Astrocyte (in vitro differentiated cells and primary cell): ENCODE data around the gene SLC25A21. TPM values are rescaled to one million over a fixed set of nuclear protein-coding genes. Genes with fewer than 3 reads are reported as not detected.

Experiments
- DNase-seq: peaks from one replicate; pipeline ENCODE4 v3.0.0-alpha.2; 2010; ENCODE audit warnings: low read depth
- FAIRE-seq: peaks from 2 replicates; lab custom pipeline; 2011; peaks lifted over from hg19 to GRCh38; lab: Jason Lieb, UNC
- H2AFZ ChIP-seq: 2 replicates; pipeline ENCODE4 v1.6.0; 2012; ENCODE audit warnings: low read depth, low read length, inconsistent platforms
- H3K27ac ChIP-seq: 2 replicates; pipeline ENCODE4 v1.5.1; 2011; ENCODE audit warnings: low read depth, low read length, inconsistent platforms
- H3K27me3 ChIP-seq: 2 replicates; pipeline ENCODE4 v1.6.0; 2011; ENCODE audit warnings: low read length, inconsistent platforms; ENCODE audit not compliant: insufficient read depth
- H3K36me3 ChIP-seq: 2 replicates; pipeline ENCODE4 v1.5.1; 2011; ENCODE audit warnings: low read length, inconsistent platforms; ENCODE audit not compliant: insufficient read depth
- H3K4me1 ChIP-seq: 2 replicates; pipeline ENCODE4 v1.5.1; 2011; ENCODE audit warnings: low read length, inconsistent platforms; ENCODE audit not compliant: insufficient read depth
- H3K4me2 ChIP-seq: 2 replicates; pipeline ENCODE4 v1.6.0; 2012; ENCODE audit warnings: low read length, inconsistent platforms
- H3K4me3 ChIP-seq: 2 replicates; pipeline ENCODE4 v1.5.1; 2011; ENCODE audit warnings: low read depth, mild to moderate bottlenecking, low read length, inconsistent platforms; ENCODE audit not compliant: insufficient read depth
- H3K79me2 ChIP-seq: 2 replicates; pipeline ENCODE4 v1.6.0; 2012; ENCODE audit warnings: mild to moderate bottlenecking, low read length, inconsistent platforms; ENCODE audit not compliant: insufficient read depth
- H3K9ac ChIP-seq: 2 replicates; pipeline ENCODE4 v1.6.0; 2012; ENCODE audit warnings: mild to moderate bottlenecking, low read length, inconsistent platforms
- H3K9me3 ChIP-seq: 2 replicates; pipeline ENCODE4 v1.5.1; 2012; ENCODE audit warnings: low read depth, mild to moderate bottlenecking, low read length, inconsistent platforms; ENCODE audit not compliant: insufficient read depth
- H4K20me1 ChIP-seq: 2 replicates; pipeline ENCODE4 v1.6.0; 2012; ENCODE audit warnings: low read length, inconsistent platforms; ENCODE audit not compliant: insufficient read depth
- H3K27ac Mint-ChIP-seq: one replicate; pipeline ENCODE4 v1.8.0; 2021; ENCODE audit warnings: mild to moderate bottlenecking, mixed read lengths; ENCODE audit not compliant: unreplicated experiment
- H3K27me3 Mint-ChIP-seq: one replicate; pipeline ENCODE4 v1.8.0; 2021; ENCODE audit warnings: low read depth, mixed read lengths; ENCODE audit not compliant: unreplicated experiment
- H3K36me3 Mint-ChIP-seq: one replicate; pipeline ENCODE4 v1.8.0; 2021; ENCODE audit warnings: low read depth, mixed read lengths; ENCODE audit not compliant: unreplicated experiment
- H3K4me1 Mint-ChIP-seq: one replicate; pipeline ENCODE4 v1.8.0; 2021; ENCODE audit warnings: low read depth, mixed read lengths; ENCODE audit not compliant: unreplicated experiment
- H3K4me3 Mint-ChIP-seq: one replicate; pipeline ENCODE4 v1.8.0; 2021; ENCODE audit warnings: mild to moderate bottlenecking, moderate library complexity, mixed read lengths; ENCODE audit not compliant: unreplicated experiment
- H3K9me3 Mint-ChIP-seq: one replicate; pipeline ENCODE4 v1.8.0; 2021; ENCODE audit warnings: mild to moderate bottlenecking, mixed read lengths; ENCODE audit not compliant: unreplicated experiment
- EZH2 ChIP-seq: IDR thresholded peaks from 2 replicates; pipeline ENCODE4 v1.6.1; 2012; ENCODE audit warnings: mild to moderate bottlenecking, low read length, inconsistent platforms; ENCODE audit not compliant: insufficient read depth
- total RNA-seq: library from RNA; stranded (reverse); gene quantifications from 2 replicates; pipeline ENCODE4 v1.2.1, GENCODE V29; 2021
- TF ChIP-seq, protein P1 (sequence below): IDR thresholded peaks from 2 replicates; pipeline ENCODE4 v1.5.1; 2011; ENCODE audit warnings: low read depth, mild to moderate bottlenecking, inconsistent platforms, low read length, moderate library complexity; ENCODE audit not compliant: insufficient read depth

Gene SLC25A21
- total RNA-seq, 1 donor from 2014 or later = 1.5 TPM

GRCh38 chr14:36751920-36752319, 420.5 kb downstream of the SLC25A21 start:
- Mint-ChIP-seq H3K4me3 (no peak overlapping the region), H3K9me3 (peaks cover 2% of the 10 kb centered on the region), H3K4me1 (peaks cover 5% of the 10 kb centered on the region), H3K27me3 (peaks cover 11% of the 10 kb centered on the region), H3K27ac (no peak overlapping the region), H3K36me3 (no peaks in the 10 kb centered on the region)
- no peak overlapping the region for H3K9ac ChIP-seq
- H3K4me2 ChIP-seq = no peak overlapping the region
- H3K27me3 ChIP-seq = no peaks in the 10 kb centered on the region
- H2AFZ ChIP-seq = no peak overlapping the region
- no peak for DNase-seq
- no peaks in the 10 kb centered on the region for H3K4me1 ChIP-seq
- H3K9me3 ChIP-seq = no peaks in the 10 kb centered on the region
- no peak for FAIRE-seq
- H3K27ac ChIP-seq = no peak overlapping the region
- no peak overlapping the region for H3K4me3 ChIP-seq
- H3K36me3 ChIP-seq = no peaks in the 10 kb centered on the region
- H4K20me1 ChIP-seq = no peaks in the 10 kb centered on the region
- H3K79me2 ChIP-seq = no peaks in the 10 kb centered on the region
- no peak for TF ChIP-seq EZH2
- TF ChIP-seq, protein P1, sequence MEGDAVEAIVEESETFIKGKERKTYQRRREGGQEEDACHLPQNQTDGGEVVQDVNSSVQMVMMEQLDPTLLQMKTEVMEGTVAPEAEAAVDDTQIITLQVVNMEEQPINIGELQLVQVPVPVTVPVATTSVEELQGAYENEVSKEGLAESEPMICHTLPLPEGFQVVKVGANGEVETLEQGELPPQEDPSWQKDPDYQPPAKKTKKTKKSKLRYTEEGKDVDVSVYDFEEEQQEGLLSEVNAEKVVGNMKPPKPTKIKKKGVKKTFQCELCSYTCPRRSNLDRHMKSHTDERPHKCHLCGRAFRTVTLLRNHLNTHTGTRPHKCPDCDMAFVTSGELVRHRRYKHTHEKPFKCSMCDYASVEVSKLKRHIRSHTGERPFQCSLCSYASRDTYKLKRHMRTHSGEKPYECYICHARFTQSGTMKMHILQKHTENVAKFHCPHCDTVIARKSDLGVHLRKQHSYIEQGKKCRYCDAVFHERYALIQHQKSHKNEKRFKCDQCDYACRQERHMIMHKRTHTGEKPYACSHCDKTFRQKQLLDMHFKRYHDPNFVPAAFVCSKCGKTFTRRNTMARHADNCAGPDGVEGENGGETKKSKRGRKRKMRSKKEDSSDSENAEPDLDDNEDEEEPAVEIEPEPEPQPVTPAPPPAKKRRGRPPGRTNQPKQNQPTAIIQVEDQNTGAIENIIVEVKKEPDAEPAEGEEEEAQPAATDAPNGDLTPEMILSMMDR = no peak

- TF ChIP-seq, protein P1 = no peak
- TF ChIP-seq EZH2 = no peak
Measured at GRCh38 chr14:36751106-36751505, 421.3 kb downstream of the SLC25A21 start.

GRCh38 chr14:36750244-36750643, 422.2 kb downstream of the SLC25A21 start:
- Mint-ChIP-seq H3K27me3 (peaks cover 8% of the 10 kb centered on the region), H3K4me3 (no peak overlapping the region), H3K4me1 (peaks cover 5% of the 10 kb centered on the region), H3K27ac (no peak overlapping the region), H3K9me3 (peaks cover 2% of the 10 kb centered on the region), H3K36me3 (no peaks in the 10 kb centered on the region)
- Histone ChIP-seq H3K9me3 (no peaks in the 10 kb centered on the region), H4K20me1 (no peaks in the 10 kb centered on the region), H3K27ac (no peak overlapping the region), H2AFZ (no peak overlapping the region), H3K4me3 (no peak overlapping the region), H3K4me2 (no peak overlapping the region), H3K36me3 (no peaks in the 10 kb centered on the region), H3K4me1 (no peaks in the 10 kb centered on the region), H3K79me2 (no peaks in the 10 kb centered on the region), H3K9ac (no peak overlapping the region), H3K27me3 (no peaks in the 10 kb centered on the region)
- TF ChIP-seq EZH2 = no peak
- FAIRE-seq = no peak
- DNase-seq = no peak

More at GRCh38 chr14:36751106-36751505, 421.3 kb downstream of the SLC25A21 start:
- H3K36me3 Mint-ChIP-seq = no peaks in the 10 kb centered on the region
- H3K4me1 Mint-ChIP-seq = peaks cover 5% of the 10 kb centered on the region
- Histone ChIP-seq H3K9me3 (no peaks in the 10 kb centered on the region), H3K79me2 (no peaks in the 10 kb centered on the region), H4K20me1 (no peaks in the 10 kb centered on the region), H3K27me3 (no peaks in the 10 kb centered on the region), H3K4me2 (no peak overlapping the region), H3K27ac (no peak overlapping the region), H3K9ac (no peak overlapping the region), H3K4me3 (no peak overlapping the region), H2AFZ (no peak overlapping the region), H3K4me1 (no peaks in the 10 kb centered on the region), H3K36me3 (no peaks in the 10 kb centered on the region)
- no peak overlapping the region for H3K4me3 Mint-ChIP-seq
- no peak overlapping the region for H3K27ac Mint-ChIP-seq
- no peak for FAIRE-seq
- H3K9me3 Mint-ChIP-seq = peaks cover 2% of the 10 kb centered on the region
- DNase-seq = no peak
- peaks cover 10% of the 10 kb centered on the region for H3K27me3 Mint-ChIP-seq
